ENCODE data around the gene ABHD8.

- peak; percentile 93 for TF ChIP-seq CTCF (IDR thresholded peaks at IDR 0.05; ENCODE audit: low read length)
- TF ChIP-seq EZH2phosphoT487 (IDR thresholded peaks at IDR 0.05; ENCODE audit: low read length) = no peak
- no peak for TF ChIP-seq EZH2 (optimal IDR thresholded peaks at IDR 0.05; ENCODE audit: low read depth, low read length)
Measured at GRCh38 chr19:17305517-17306284, 2.5 kb upstream of the ABHD8 start, which contains the start of gene MRPL34.
